Heart left ventricle (tissue), 13 donors: ENCODE results near the gene KCNJ12.

Source experiments
- CTCF ChIP-seq, 12 donors: fragments of 200-600 bp; sonication (generic) in 4 of 12; IDR thresholded peaks; one replicate each; pipeline versions ENCODE4 v1.5.0 to v1.8.0; 2018 to 2022; ENCODE audit warnings: antibody characterized with exemption in 12 of 12, mild to moderate bottlenecking in 5 of 12
- POLR2A ChIP-seq, 2 donors: fragments of 450-650 bp; IDR thresholded peaks; one replicate each; pipeline ENCODE4 v1.6.1; 2017; ENCODE audit warnings: antibody characterized with exemption in 2 of 2, mild to moderate bottlenecking in 2 of 2, moderate library complexity in 2 of 2
- donor health status: ischemic (EF 13 %, LVEDD 7.1; RV severe dilation, severe dysfunction).
- donor health status: DM: no; HTN: yes; CAD: no.
- donor health status: DM: no; HTN: no; CAD: no.
- donor health status: ischemic (EF 25% LVEDD 6.9; RV normal size, moderate dysfunction).
- donor health status: ischemic (EF 25% LVEDD 5.7; RV mildly dilated, moderate dysfunction).
- donor health status: ischemic (EF 35%, LVEDD 5.7; RV mildly dilated, moderate dysfunction).
- donor health status: nonischemic (EF 11% LVEDD 7.7; RV severe dilation, severe dysfunction).
- donor health status: DM: yes; HTN: yes; CAD: no.
- donor health status: PGD.
- donor health status: ischemic (EF 29% LVEDD 5.4; RV normal size, mild dysfunction).
- donor health status: nonischemic (EF 23%, LVEDD 6.1; RV moderate dilation, normal function).

DNA sequence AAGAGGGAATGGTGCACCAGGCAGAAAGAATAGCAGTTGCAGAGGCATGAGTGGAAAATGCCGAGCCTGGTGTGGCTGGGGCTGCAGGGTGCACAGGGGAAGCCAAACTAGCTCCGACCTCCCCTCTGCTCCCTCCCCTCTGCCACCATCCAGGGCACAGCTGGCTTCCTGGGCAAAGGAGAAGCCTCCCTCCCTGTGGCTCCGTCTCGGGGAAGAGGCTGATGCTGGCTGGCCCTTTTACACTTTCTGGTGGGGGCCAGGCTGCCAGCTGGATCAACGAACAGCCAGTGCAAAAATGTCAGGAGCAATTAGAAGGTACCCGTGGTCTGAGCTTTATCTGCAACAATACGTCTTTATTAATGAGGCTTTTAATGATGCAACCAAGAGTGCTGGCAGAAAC is 37.1 kb upstream of the KCNJ12 start:
- TF ChIP-seq POLR2A (IDR thresholded peaks at IDR 0.05) = no peak
- no peak for TF ChIP-seq CTCF (IDR thresholded peaks at IDR 0.05)
